GM12865 (cell line): Measurements from ENCODE around the gene UBE3C.

Source experiments
- DNase-seq: peaks from one replicate; pipeline ENCODE4 v3.0.0; 2010; ENCODE audit warnings: low read depth
- H3K4me3 ChIP-seq: 2 replicates; pipeline ENCODE4 v1.5.1; 2011; ENCODE audit warnings: mild to moderate bottlenecking, low read depth, low read length, control low read depth
- TF ChIP-seq, protein P1 (sequence below): IDR thresholded peaks from 2 replicates; pipeline ENCODE4 v1.5.1; 2011; ENCODE audit warnings: low read length, control low read depth, low read depth, inconsistent platforms; ENCODE audit not compliant: insufficient read depth; ENCODE audit errors: missing control alignments

UBE3C gene

GRCh38 chr7:157293413-157293788 is 154.7 kb downstream of the UBE3C start:
- H3K4me3 ChIP-seq = no peak overlapping the region
- TF ChIP-seq, protein P1, sequence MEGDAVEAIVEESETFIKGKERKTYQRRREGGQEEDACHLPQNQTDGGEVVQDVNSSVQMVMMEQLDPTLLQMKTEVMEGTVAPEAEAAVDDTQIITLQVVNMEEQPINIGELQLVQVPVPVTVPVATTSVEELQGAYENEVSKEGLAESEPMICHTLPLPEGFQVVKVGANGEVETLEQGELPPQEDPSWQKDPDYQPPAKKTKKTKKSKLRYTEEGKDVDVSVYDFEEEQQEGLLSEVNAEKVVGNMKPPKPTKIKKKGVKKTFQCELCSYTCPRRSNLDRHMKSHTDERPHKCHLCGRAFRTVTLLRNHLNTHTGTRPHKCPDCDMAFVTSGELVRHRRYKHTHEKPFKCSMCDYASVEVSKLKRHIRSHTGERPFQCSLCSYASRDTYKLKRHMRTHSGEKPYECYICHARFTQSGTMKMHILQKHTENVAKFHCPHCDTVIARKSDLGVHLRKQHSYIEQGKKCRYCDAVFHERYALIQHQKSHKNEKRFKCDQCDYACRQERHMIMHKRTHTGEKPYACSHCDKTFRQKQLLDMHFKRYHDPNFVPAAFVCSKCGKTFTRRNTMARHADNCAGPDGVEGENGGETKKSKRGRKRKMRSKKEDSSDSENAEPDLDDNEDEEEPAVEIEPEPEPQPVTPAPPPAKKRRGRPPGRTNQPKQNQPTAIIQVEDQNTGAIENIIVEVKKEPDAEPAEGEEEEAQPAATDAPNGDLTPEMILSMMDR = no peak
- DNase-seq = no peak

- TF ChIP-seq, protein P1 = no peak
- no peak for DNase-seq
- H3K4me3 ChIP-seq = no peak overlapping the region
Observed at GRCh38 chr7:157294773-157295172, 156.0 kb downstream of the UBE3C start.

DNA sequence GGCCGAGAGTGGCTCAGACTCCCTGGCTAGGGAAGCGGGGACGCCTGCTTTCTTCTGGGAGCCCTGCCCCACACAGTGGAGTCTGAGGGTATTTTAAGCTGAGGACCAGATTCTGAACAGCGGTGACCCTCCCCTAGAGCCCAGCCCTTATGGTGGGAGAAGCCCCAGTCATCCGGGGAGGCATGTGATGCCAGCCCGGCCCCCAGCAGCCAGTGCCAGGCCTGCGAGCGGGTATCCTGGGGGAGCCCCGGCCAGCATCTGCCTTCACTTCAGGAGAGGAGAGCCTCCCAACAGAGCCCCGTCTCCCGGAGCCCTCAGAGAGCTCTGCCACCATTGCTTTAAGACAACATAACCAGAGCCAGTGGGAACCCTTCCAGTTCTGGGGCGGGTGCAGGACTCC is 156.6 kb downstream of the UBE3C start:
- TF ChIP-seq, protein P1 = no peak
- DNase-seq = no peak
- no peak overlapping the region for H3K4me3 ChIP-seq

DNA sequence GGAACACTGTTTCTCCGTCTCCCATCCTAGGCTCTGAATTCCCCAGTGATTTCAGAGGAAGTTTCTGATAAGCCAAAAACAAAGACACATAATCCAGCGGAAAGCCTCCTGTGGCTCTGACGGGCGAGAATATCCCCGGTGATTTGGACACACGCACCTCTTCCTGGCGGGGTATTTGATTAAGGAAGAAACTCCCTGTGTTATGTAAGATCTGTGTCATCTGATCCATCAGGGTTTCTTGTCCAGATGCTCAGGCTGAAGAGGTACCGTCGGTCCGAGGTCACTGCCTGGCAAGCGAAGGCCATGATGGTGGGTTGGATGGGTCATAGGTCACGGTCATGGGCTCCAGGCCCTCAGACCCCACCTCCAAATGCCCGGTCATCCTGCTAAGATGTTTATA is 158.5 kb downstream of the UBE3C start:
- no peak for DNase-seq
- TF ChIP-seq, protein P1 = no peak
- H3K4me3 ChIP-seq = no peak overlapping the region

DNA sequence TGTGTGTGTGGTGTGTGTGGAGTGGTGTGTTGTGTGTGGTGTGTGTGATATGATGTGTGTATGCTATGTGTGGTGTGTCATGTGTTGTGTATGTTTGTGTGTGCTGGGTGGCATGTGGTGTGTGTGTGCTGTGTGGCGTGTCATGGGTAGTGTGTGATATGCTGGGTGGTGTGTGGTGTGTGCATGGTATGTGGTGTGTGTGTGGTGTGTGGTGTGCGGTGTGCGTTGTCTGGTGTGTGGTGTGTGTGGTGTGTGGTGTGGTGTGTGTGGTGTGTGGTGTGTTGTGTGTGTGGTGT is 160.5 kb downstream of the UBE3C start:
- DNase-seq = no peak
- TF ChIP-seq, protein P1 = no peak
- no peak overlapping the region for H3K4me3 ChIP-seq

- DNase-seq = no peak
- TF ChIP-seq, protein P1 = no peak
- no peak overlapping the region for H3K4me3 ChIP-seq
Observed at GRCh38 chr7:157299613-157300368, 161.1 kb downstream of the UBE3C start.

GRCh38 chr7:157300369-157300825 is 161.7 kb downstream of the UBE3C start:
- H3K4me3 ChIP-seq = no peak overlapping the region
- TF ChIP-seq, protein P1 = no peak
- no peak for DNase-seq
